Hepatocyte (in vitro differentiated cells): Measurements from ENCODE around the gene VPS36.
"Not testable (repeated sequence)": the region's sequence is repeated elsewhere in the genome, so short reads cannot be mapped to it uniquely, and the experiment has no call there.

Source experiments
- CTCF ChIP-seq: fragments of 200-600 bp; sonication (generic); IDR thresholded peaks from 2 replicates; pipeline ENCODE4 v1.5.1; 2016; ENCODE audit warnings: antibody characterized with exemption, mild to moderate bottlenecking; ENCODE audit not compliant: poor library complexity
- EZH2phosphoT487 ChIP-seq: fragments of 200-600 bp; sonication (generic); IDR thresholded peaks from one replicate; pipeline ENCODE4 v1.6.1; 2018; ENCODE audit warnings: antibody characterized with exemption, mild to moderate bottlenecking, low read depth, moderate library complexity; ENCODE audit not compliant: unreplicated experiment, severe bottlenecking

GRCh38 chr13:52407436-52407835 lies 43.0 kb downstream of the VPS36 start:
- not testable (repeated sequence) for TF ChIP-seq CTCF, EZH2phosphoT487
